ENCODE measurements around the gene EXT2. TPM values are rescaled to one million over a fixed set of nuclear protein-coding genes. Genes with fewer than 3 reads are reported as not detected.

EXT2 gene
- polyA plus RNA-seq, 1 of the 3 experiments (the other 2 are of a cell fraction): 92.9 TPM

GRCh38 chr11:44082645-44083044 is 12.8 kb upstream of the EXT2 start:
- 75% methylated on average over 3 of the region's 4 CpGs for WGBS (ENCODE audit: low lambda C conversion rate)

More at GRCh38 chr11:44082645-44083044, 12.8 kb upstream of the EXT2 start:
- Histone ChIP-seq H3K9ac (no peak overlapping the region), H4K20me1 (ENCODE audit: insufficient read depth) (no peaks in the 10 kb centered on the region), H2AFZ (ENCODE audit: low read depth) (no peak overlapping the region), H3K36me3 (replicated peaks in 1 of 2; ENCODE audit: control insufficient read depth in 1 of 2, insufficient read depth in 2 of 2, low read length in 1 of 2) (no peaks in the 10 kb centered on the region), H3K9me3 (no peaks in the 10 kb centered on the region), H3K4me3 (ENCODE audit: low read depth in 2 of 2, low read length in 1 of 2) (no peak overlapping the region), H3K27me3 (ENCODE audit: insufficient read depth) (no peaks in the 10 kb centered on the region), H3K9me2 (no peaks in the 10 kb centered on the region), H3K4me1 (ENCODE audit: control insufficient read depth in 1 of 2, insufficient read depth in 2 of 2, low read depth in 1 of 2, low read length in 1 of 2) (no peaks in the 10 kb centered on the region), H3F3A (replicated peaks; ENCODE audit: insufficient read depth) (no peaks in the 10 kb centered on the region), H3K79me2 (ENCODE audit: insufficient read depth) (no peaks in the 10 kb centered on the region), H3K4me2 (no peak overlapping the region), H3K27ac (ENCODE audit: low read depth in 2 of 2, low read length in 1 of 2) (no peak overlapping the region)
- ChIA-PET POLR2A (no interaction called here), CTCF (interaction anchor here (2.1 to 3.2 kb wide), 2 partner anchors 12 to 16 kb away, joined by 6 to 27 read pairs; partner anchors contain the start of genes ACCS and EXT2)
- no peak for DNase-seq
- TF ChIP-seq TAF1 (IDR thresholded peaks at IDR 0.05; ENCODE audit: borderline replicate concordance, low read depth, low read length) (no peak), PBX3 (IDR thresholded peaks at IDR 0.05) (no peak), SIN3A (IDR thresholded peaks at IDR 0.05; ENCODE audit: borderline replicate concordance, low read depth, low read length) (no peak), MEF2A (IDR thresholded peaks at IDR 0.05; ENCODE audit: borderline replicate concordance, low read depth) (no peak), NRF1 (IDR thresholded peaks at IDR 0.05; ENCODE audit: low read depth, low read length) (no peak), ZBTB33 (IDR thresholded peaks at IDR 0.05; ENCODE audit: borderline replicate concordance, low read depth) (no peak), RAD21 (IDR thresholded peaks at IDR 0.05; ENCODE audit: low read length) (no peak), EP300 (IDR thresholded peaks at IDR 0.05; ENCODE audit: borderline replicate concordance in 1 of 2, low read depth in 1 of 2, low read length in 1 of 2) (no peak), POLR2AphosphoS5 (IDR thresholded peaks at IDR 0.05; ENCODE audit: low read depth, low read length) (no peak), REST (IDR thresholded peaks at IDR 0.05; ENCODE audit: low read depth, low read length) (no peak), MXI1 (IDR thresholded peaks at IDR 0.05; ENCODE audit: low read depth, low read length) (no peak), SMC3 (IDR thresholded peaks at IDR 0.05; ENCODE audit: low read depth, low read length) (no peak), RFX5 (IDR thresholded peaks at IDR 0.05; ENCODE audit: low read length) (no peak), GABPA (IDR thresholded peaks at IDR 0.05; ENCODE audit: low read depth) (no peak), CHD2 (IDR thresholded peaks at IDR 0.05; ENCODE audit: low read length, partially characterized antibody) (no peak), GATA2 (CRISPR knock-in tag; IDR thresholded peaks at IDR 0.05) (no peak), NFIC (IDR thresholded peaks at IDR 0.05; ENCODE audit: borderline replicate concordance) (no peak)
